HepG2 (cell line): ENCODE data around the gene CFC1B. TPM values are rescaled to one million over a fixed set of nuclear protein-coding genes. Genes with fewer than 3 reads are reported as not detected.
A peak's percentile ranks its signal among the peaks of the same experiment; 100 is the strongest.
"Not testable (repeated sequence)": the region's sequence is repeated elsewhere in the genome, so short reads cannot be mapped to it uniquely, and the experiment has no call there.

Experiments used
- ATAC-seq: fragments of 200-7000 bp; cut with Tn5 transposase; 3 replicates; pipeline ENCODE4 v1.9.1; 2020; ENCODE audit warnings: mild to moderate bottlenecking, moderate library complexity
- BruUV-seq: library from RNA; stranded (reverse); fragments of 400-500 nt; replicated peaks from 2 replicates; lab custom pipeline; 2021; lab: Mats Ljungman, UMichigan
- CTCF ChIA-PET: fragments of 300-600 bp; formaldehyde crosslinking; extraction: SDS; loops from one replicate; lab custom pipeline; 2021; ENCODE audit warnings: low total read pairs, inconsistent platforms, low intra/inter-chr PET ratio; lab: Yijun Ruan, JAX
- POLR2A ChIA-PET: fragments of 350-600 bp; sonication (Branson Sonifier 250); formaldehyde crosslinking; loops from one replicate; lab custom pipeline; 2020; ENCODE audit warnings: antibody characterized with exemption, inconsistent platforms; lab: Yijun Ruan, JAX
- DNase-seq: peaks from one replicate; pipeline ENCODE4 v3.0.0-alpha.2; 2015; ENCODE audit warnings: low spot score
- FAIRE-seq: peaks from 3 replicates; lab custom pipeline; 2011; peaks lifted over from hg19 to GRCh38; lab: Jason Lieb, UNC
- H2AFZ ChIP-seq: one replicate; pipeline ENCODE4 v1.6.1; 2011; ENCODE audit warnings: low read length, inconsistent platforms
- H3K27ac ChIP-seq: fragments of 300-600 bp; 3 replicates; pipeline ENCODE4 v1.8.0; 2011; ENCODE audit warnings: mixed run types, mild to moderate bottlenecking, mixed read lengths, low read length, inconsistent platforms; ENCODE audit not compliant: insufficient read depth; ENCODE audit errors: extremely low read length
- H3K27me3 ChIP-seq, 2 experiments: fragments of 200-600 bp in 1 of 2; 2 replicates in 1 of 2; 3 replicates in 1 of 2; pipeline versions ENCODE4 v1.6.0 to v1.8.0; 2011; ENCODE audit warnings: low read length in 2 of 2, mild to moderate bottlenecking in 2 of 2, moderate library complexity in 2 of 2, inconsistent platforms in 1 of 2; ENCODE audit not compliant: insufficient read depth in 2 of 2, control insufficient read depth in 1 of 2
- H3K36me3 ChIP-seq, 2 experiments: fragments of 200-600 bp in 1 of 2; replicated peaks in 1 of 2; 2 replicates in 1 of 2; 3 replicates in 1 of 2; pipeline versions ENCODE4 v1.5.1 to v1.8.0; 2011; ENCODE audit warnings: low read length in 2 of 2, inconsistent platforms in 1 of 2; ENCODE audit not compliant: insufficient read depth in 2 of 2, control insufficient read depth in 1 of 2
- H3K4me1 ChIP-seq: 2 replicates; pipeline ENCODE4 v1.5.1; 2012; ENCODE audit warnings: low read length, inconsistent platforms; ENCODE audit not compliant: insufficient read depth
- H3K4me2 ChIP-seq: 2 replicates; pipeline ENCODE4 v1.6.0; 2011; ENCODE audit warnings: low read depth, low read length, inconsistent platforms
- H3K4me3 ChIP-seq, 3 experiments: fragments of 200-600 bp in 1 of 3; sonication (generic), shearing (Covaris generic) in 1 of 3; replicated peaks in 1 of 3; 2 replicates each; pipeline ENCODE4 v1.5.1; 2011 to 2016; ENCODE audit warnings: low read length in 3 of 3, inconsistent platforms in 2 of 3, low read depth in 2 of 3, mild to moderate bottlenecking in 2 of 3, control low read depth in 1 of 3, mixed read lengths in 1 of 3; ENCODE audit not compliant: insufficient read depth in 1 of 3
- H3K79me2 ChIP-seq: one replicate; pipeline ENCODE4 v1.6.1; 2011; ENCODE audit warnings: low read length, inconsistent platforms; ENCODE audit not compliant: insufficient read depth
- H3K9ac ChIP-seq: 2 replicates; pipeline ENCODE4 v1.6.0; 2011; ENCODE audit warnings: mild to moderate bottlenecking, low read depth, low read length, inconsistent platforms; ENCODE audit not compliant: insufficient read depth
- H3K9me3 ChIP-seq: 2 replicates; pipeline ENCODE4 v1.5.1; 2012; ENCODE audit warnings: mild to moderate bottlenecking, low read length
- H4K20me1 ChIP-seq: 2 replicates; pipeline ENCODE4 v1.6.0; 2011; ENCODE audit warnings: inconsistent platforms, mild to moderate bottlenecking, low read length, moderate library complexity; ENCODE audit not compliant: insufficient read depth
- WGBS: methylation state at CpG from one replicate; pipeline ENCODE4 v1.1.6; 2017; ENCODE audit warnings: low lambda C conversion rate; 5-methylcytosine and 5-hydroxymethylcytosine counted together
- in situ Hi-C: cut with HindIII; loops from 2 replicates; pipeline ENCODE4 v1.10.0; 2017; ENCODE audit warnings: low pct_unique_long_range_greater_than_20kb; ENCODE audit not compliant: extremely low pct_ligation_motif_present
- intact Hi-C: fragments of 100-400 bp; cut with micrococcal nuclease; formaldehyde crosslinking; loops from one replicate; pipeline ENCODE4 v1.10.0; 2022; ENCODE audit not compliant: unreplicated experiment
- polyA plus RNA-seq, 8 experiments: library from polyadenylated mRNA; depleted of rRNA in 3 of 8; stranded (reverse) in 7 of 8; unstranded in 1 of 8; fragments of >200 nt; fragmentation: Illumina TruSeq in 4 of 8; extraction: Trizol in 4 of 8; gene quantifications; 2 replicates each; pipeline versions ENCODE4 v1.2.1 to v1.2.3, GENCODE V29; 2011 to 2016; ENCODE audit warnings: low read depth in 4 of 8, missing spikeins in 1 of 8, mixed read lengths in 1 of 8; ENCODE audit not compliant: insufficient read depth in 1 of 8
- total RNA-seq, 5 experiments: library from RNA; depleted of rRNA; stranded (reverse); fragments of >200 nt; fragmentation: Illumina TruSeq; extraction: Trizol; gene quantifications; 2 replicates each; pipeline ENCODE4 v1.2.3, GENCODE V29; 2016; ENCODE audit warnings: low read depth in 1 of 5

Gene CFC1B
- total and polyA plus RNA-seq, 2 of the 13 experiments (the other 11 are each of a cell fraction or from before 2014, with no cell fraction given) = not detected

DNA sequence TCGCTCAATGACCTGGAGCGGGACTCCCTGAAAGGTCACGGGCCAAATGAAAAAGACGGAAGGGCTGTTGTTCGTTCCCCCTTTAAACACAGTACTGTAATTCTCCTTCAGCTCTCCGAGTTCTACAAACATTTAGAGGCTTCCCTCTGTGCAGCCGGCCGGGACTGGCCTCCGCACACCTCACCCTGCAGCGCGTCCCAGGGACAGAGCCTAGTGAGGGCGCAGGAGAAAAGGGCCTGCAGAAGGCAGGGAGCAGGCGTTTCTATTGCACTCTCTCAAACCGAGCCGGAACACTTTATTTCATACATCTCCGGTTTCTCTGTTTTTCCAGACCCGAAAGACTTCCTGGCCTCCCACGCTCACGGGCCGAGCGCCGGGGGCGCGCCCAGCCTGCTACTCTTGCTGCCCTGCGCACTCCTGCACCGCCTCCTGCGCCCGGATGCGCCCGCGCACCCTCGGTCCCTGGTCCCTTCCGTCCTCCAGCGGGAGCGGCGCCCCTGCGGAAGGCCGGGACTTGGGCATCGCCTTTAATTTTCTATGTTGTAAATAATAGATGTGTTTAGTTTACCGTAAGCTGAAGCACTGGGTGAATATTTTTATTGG lies 6.4 kb downstream of the CFC1B start:
- H2AFZ ChIP-seq, H3K9ac ChIP-seq, H4K20me1 ChIP-seq, DNase-seq, H3K4me2 ChIP-seq, H3K27me3 ChIP-seq, POLR2A ChIA-PET, H3K4me1 ChIP-seq, CTCF ChIA-PET, H3K4me3 ChIP-seq, H3K9me3 ChIP-seq, in situ Hi-C loops, H3K36me3 ChIP-seq, H3K79me2 ChIP-seq, ATAC-seq, H3K27ac ChIP-seq, intact Hi-C loops, FAIRE-seq, BruUV-seq: not testable (repeated sequence)
- WGBS = no CpG with 5 or more reads among the region's 40 CpGs

- H3K79me2 ChIP-seq, ATAC-seq, H3K4me2 ChIP-seq, intact Hi-C loops, H3K36me3 ChIP-seq, H3K4me1 ChIP-seq, H3K4me3 ChIP-seq, H3K27ac ChIP-seq, CTCF ChIA-PET, H3K9ac ChIP-seq, H2AFZ ChIP-seq, DNase-seq, in situ Hi-C loops, BruUV-seq, FAIRE-seq, H3K9me3 ChIP-seq, H4K20me1 ChIP-seq, POLR2A ChIA-PET, H3K27me3 ChIP-seq: not testable (repeated sequence)
- WGBS = no CpG with 5 or more reads among the region's 6 CpGs
Measured at GRCh38 chr2:130529545-130529944, 8.5 kb downstream of the CFC1B start.

- WGBS = no CpG with 5 or more reads among the region's 4 CpGs
- intact Hi-C loops, POLR2A ChIA-PET: not testable (repeated sequence)
Measured at GRCh38 chr2:130530212-130530611, 9.2 kb downstream of the CFC1B start.

DNA sequence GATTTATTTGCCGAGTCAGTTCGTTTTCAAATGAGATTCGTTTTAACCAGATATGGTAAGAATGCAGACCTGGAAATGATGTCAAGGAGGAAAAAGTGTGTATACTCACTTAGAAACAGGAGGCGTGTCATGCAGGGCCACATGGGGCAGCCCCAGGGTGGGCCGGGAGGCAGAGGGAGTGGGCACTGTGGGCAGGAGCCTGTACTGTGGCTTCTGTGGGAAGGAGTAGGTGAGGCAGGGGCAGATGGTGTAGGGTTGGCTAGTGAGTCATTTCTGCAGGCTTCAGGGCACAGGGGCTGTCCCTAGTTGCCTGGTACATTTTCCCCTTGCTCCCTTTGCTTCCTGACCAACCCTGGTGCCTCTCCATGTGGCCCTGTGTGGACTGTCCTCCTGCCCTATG lies 10.2 kb downstream of the CFC1B start:
- WGBS = no CpG with 5 or more reads among the region's 5 CpGs
- H3K4me3 ChIP-seq, POLR2A ChIA-PET, H3K27ac ChIP-seq, H3K4me2 ChIP-seq, H4K20me1 ChIP-seq, H3K4me1 ChIP-seq, BruUV-seq, FAIRE-seq, H3K79me2 ChIP-seq, CTCF ChIA-PET, H3K36me3 ChIP-seq, H2AFZ ChIP-seq, DNase-seq, intact Hi-C loops, in situ Hi-C loops, H3K27me3 ChIP-seq, H3K9ac ChIP-seq, H3K9me3 ChIP-seq: not testable (repeated sequence)
- peak; percentile 42; the same call in 1 of the 3 replicates for ATAC-seq

More at GRCh38 chr2:130530212-130530611, 9.2 kb downstream of the CFC1B start:
- H3K79me2 ChIP-seq, H2AFZ ChIP-seq, H3K27ac ChIP-seq, in situ Hi-C loops, H3K9me3 ChIP-seq, H3K4me3 ChIP-seq, H3K4me1 ChIP-seq, H3K36me3 ChIP-seq, H3K9ac ChIP-seq, H3K27me3 ChIP-seq, BruUV-seq, FAIRE-seq, DNase-seq, CTCF ChIA-PET, ATAC-seq, H3K4me2 ChIP-seq, H4K20me1 ChIP-seq: not testable (repeated sequence)
